Lower leg skin (tissue), 3 donors: ENCODE measurements around the gene SPTLC1.
"Not testable (repeated sequence)": the region's sequence is repeated elsewhere in the genome, so short reads cannot be mapped to it uniquely, and the experiment has no call there.

Source experiments
- POLR2A ChIP-seq, 2 donors: fragments of 450-650 bp; IDR thresholded peaks; one replicate each; pipeline ENCODE4 v1.6.1; 2016 to 2017; ENCODE audit warnings: antibody characterized with exemption in 2 of 2, mild to moderate bottlenecking in 1 of 2, moderate library complexity in 1 of 2
- TF ChIP-seq, protein P1 (sequence below), 3 donors: fragments of 450-650 bp; IDR thresholded peaks; one replicate each; pipeline ENCODE4 v1.5.1; 2016; ENCODE audit warnings: antibody characterized with exemption in 3 of 3, mild to moderate bottlenecking in 3 of 3, moderate library complexity in 2 of 3

DNA sequence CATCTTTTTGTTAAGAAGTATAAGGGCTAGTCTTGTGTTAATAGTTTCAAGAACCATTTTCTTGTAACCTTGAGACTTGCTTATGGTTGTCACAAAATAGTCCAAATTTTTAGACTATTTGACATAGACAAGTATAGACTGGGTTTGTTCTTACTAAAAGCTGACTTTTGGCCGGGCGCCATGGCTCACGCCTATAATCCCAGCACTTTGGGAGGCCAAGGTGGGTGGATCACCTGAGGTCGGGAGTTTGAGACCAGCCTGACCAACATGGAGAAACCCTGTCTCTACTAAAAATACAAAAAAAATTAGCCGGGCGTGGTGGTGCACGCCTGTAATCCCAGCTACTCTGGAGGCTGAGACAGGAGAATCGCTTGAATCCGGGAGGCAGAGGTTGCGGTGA, 113.3 kb downstream of the SPTLC1 start:
- TF ChIP-seq, protein P1, sequence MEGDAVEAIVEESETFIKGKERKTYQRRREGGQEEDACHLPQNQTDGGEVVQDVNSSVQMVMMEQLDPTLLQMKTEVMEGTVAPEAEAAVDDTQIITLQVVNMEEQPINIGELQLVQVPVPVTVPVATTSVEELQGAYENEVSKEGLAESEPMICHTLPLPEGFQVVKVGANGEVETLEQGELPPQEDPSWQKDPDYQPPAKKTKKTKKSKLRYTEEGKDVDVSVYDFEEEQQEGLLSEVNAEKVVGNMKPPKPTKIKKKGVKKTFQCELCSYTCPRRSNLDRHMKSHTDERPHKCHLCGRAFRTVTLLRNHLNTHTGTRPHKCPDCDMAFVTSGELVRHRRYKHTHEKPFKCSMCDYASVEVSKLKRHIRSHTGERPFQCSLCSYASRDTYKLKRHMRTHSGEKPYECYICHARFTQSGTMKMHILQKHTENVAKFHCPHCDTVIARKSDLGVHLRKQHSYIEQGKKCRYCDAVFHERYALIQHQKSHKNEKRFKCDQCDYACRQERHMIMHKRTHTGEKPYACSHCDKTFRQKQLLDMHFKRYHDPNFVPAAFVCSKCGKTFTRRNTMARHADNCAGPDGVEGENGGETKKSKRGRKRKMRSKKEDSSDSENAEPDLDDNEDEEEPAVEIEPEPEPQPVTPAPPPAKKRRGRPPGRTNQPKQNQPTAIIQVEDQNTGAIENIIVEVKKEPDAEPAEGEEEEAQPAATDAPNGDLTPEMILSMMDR (IDR thresholded peaks at IDR 0.05), result not testable (repeated sequence)
- TF ChIP-seq POLR2A (IDR thresholded peaks at IDR 0.05), result not testable (repeated sequence)
